Gastroesophageal sphincter (tissue), 3 donors: ENCODE results near the gene KIAA1614.

Experiments used
- CTCF ChIP-seq, 4 experiments: fragments of 200-600 bp in 2 of 4; fragments of 450-650 bp in 2 of 4; sonication (generic) in 1 of 4; IDR thresholded peaks; one replicate each; pipeline ENCODE4 v1.5.1; 2017 to 2019; ENCODE audit warnings: antibody characterized with exemption in 4 of 4, mild to moderate bottlenecking in 2 of 4, moderate library complexity in 2 of 4
- POLR2A ChIP-seq, 2 donors: fragments of 450-650 bp; IDR thresholded peaks; one replicate each; pipeline ENCODE4 v1.6.1; 2017; ENCODE audit warnings: antibody characterized with exemption in 2 of 2, mild to moderate bottlenecking in 2 of 2, moderate library complexity in 1 of 2

- TF ChIP-seq CTCF (IDR thresholded peaks at IDR 0.05), result no peak
- no peak for TF ChIP-seq POLR2A (IDR thresholded peaks at IDR 0.05)
Measured at GRCh38 chr1:180976191-180976590, 63.5 kb downstream of the KIAA1614 start.
